HUES48 (cell line): ENCODE measurements around the gene TRIM45.

Experiments
- H3K27ac ChIP-seq: one replicate; pipeline ENCODE4 v1.7.0; 2013; ENCODE audit warnings: low read depth, low read length, inconsistent platforms
- H3K27me3 ChIP-seq: 2 replicates; pipeline ENCODE4 v1.6.1; 2013; ENCODE audit warnings: mild to moderate bottlenecking, low read length; ENCODE audit not compliant: control insufficient read depth, insufficient read depth
- H3K36me3 ChIP-seq: 2 replicates; pipeline ENCODE4 v1.6.1; 2013; ENCODE audit warnings: low read length; ENCODE audit not compliant: control insufficient read depth, insufficient read depth
- H3K4me1 ChIP-seq: 2 replicates; pipeline ENCODE4 v1.6.1; 2013; ENCODE audit warnings: mild to moderate bottlenecking, low read length; ENCODE audit not compliant: control insufficient read depth, insufficient read depth
- H3K4me3 ChIP-seq: 2 replicates; pipeline ENCODE4 v1.5.1; 2013; ENCODE audit warnings: mild to moderate bottlenecking, low read depth, low read length
- H3K9ac ChIP-seq: 2 replicates; pipeline ENCODE4 v1.6.1; 2013; ENCODE audit warnings: mild to moderate bottlenecking, low read depth, low read length, moderate library complexity
- H3K9me3 ChIP-seq: 2 replicates; pipeline ENCODE4 v1.6.1; 2013; ENCODE audit warnings: low read length; ENCODE audit not compliant: control insufficient read depth, insufficient read depth

Gene TRIM45

DNA sequence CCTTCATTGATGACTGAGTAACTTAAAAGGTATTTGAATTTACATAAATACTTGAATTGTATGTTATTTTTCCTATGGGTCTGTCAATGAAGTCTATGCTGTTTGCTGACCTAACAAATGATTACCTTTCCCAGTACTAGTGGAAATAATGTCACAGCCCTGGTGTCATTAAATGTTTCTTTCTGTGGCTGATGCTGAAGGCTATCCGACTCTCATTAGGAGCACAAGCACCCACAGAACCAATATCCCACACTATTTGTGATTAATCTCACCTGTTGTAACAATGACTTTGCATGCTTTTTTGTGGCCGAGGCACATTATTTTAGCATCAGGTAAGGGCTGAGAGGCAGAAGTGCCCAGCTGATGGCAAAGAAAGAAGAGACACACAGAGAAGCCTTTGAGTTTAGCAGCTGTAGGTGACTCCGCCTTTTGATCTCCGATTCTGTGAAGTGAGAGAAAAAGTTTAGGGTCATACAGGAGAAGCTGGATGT, 25.8 kb upstream of the TRIM45 start:
- no peaks in the 10 kb centered on the region; the same call in 1 of the 2 replicates for H3K9me3 ChIP-seq
- H3K9ac ChIP-seq: no peak overlapping the region
- H3K4me1 ChIP-seq: peaks cover 17% of the 10 kb centered on the region
- no peaks in the 10 kb centered on the region for H3K36me3 ChIP-seq
- no peak overlapping the region for H3K27ac ChIP-seq
- H3K4me3 ChIP-seq: no peak overlapping the region
- H3K27me3 ChIP-seq: no peaks in the 10 kb centered on the region

DNA sequence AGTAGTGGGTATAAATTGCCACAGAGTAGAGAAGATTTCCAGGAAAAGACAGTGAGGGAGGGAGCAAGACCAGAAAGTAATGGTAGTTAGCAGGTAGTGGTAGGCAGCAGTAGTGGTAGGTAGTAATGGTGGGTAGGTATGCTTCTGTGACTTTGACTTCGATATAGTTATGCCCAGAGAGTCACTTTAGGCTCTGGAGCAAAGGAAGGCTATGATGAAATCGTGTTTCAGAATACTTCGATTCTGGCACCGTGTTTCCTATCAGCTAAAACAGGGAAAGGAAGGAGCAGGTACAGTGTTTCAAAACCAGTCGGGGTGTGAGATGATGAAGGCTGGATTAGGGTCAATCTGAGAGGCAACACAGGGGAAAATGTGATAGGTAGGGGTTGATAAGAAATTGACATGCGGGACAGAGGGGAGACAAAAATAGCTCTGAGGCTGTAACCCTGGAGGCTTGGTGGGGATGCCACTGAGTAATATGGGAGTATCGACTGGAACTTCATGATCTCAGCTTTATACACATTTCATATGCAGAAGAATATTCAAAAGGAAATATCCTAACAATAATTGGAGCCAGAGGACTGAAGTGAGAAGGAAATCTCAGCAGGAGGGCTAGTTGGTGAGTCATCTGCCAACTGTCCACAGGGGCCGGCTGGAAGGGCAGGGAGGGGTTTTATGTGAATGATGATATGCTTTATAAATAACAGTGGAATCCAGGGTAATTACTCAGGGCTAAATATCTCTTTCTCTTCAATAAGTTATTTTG, 25.2 kb upstream of the TRIM45 start:
- H3K4me3 ChIP-seq: no peak overlapping the region
- H3K27ac ChIP-seq: no peak overlapping the region

DNA sequence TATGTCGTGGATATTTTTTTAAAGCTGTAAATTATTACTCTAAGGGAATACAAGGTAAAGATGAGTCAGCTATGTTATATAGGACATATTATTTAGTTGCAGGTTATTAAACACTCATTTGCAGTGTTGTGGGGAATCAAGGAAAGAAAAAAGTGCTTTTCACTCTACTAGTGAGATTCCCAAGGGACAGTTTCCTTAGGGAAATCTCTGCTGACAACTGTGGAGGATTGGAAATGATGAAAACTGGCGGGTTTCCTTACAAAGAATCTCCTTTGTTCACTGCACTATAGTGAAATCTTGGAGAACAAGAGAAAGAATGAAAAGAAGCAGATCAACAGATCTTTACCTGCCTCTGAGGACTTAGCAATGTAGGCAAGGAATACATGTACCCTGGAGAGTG, 24.5 kb upstream of the TRIM45 start:
- H3K27ac ChIP-seq: no peak overlapping the region
- peaks cover 17% of the 10 kb centered on the region for H3K4me1 ChIP-seq
- H3K27me3 ChIP-seq: no peaks in the 10 kb centered on the region
- H3K9ac ChIP-seq: no peak overlapping the region
- H3K36me3 ChIP-seq: no peaks in the 10 kb centered on the region
- no peak overlapping the region for H3K4me3 ChIP-seq
- no peaks in the 10 kb centered on the region for H3K9me3 ChIP-seq

More for the DNA sequence above, 25.2 kb upstream of the TRIM45 start:
- H3K4me1 ChIP-seq: peaks cover 17% of the 10 kb centered on the region
- no peaks in the 10 kb centered on the region; the same call in 1 of the 2 replicates for H3K9me3 ChIP-seq
- H3K9ac ChIP-seq: no peak overlapping the region
- H3K27me3 ChIP-seq: no peaks in the 10 kb centered on the region
- H3K36me3 ChIP-seq: no peaks in the 10 kb centered on the region

DNA sequence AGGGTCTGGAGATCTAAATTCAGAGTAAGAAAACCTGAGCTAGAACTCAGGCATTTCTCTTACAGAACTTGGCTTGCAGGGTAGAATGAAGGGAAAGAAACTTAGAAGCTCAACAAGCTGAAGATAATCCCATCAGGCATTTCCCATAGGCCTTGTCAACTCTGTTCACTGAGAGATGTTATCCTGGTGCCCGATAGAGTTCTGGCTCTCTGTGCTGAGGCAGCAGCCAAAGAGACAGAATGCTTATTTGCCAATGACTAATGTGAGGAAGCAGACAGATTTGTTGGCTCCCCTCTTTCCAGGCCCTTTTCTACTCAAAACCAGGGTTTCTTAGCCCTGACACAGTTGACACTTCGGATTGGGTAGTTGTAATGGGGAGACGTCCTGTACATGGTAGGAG, 22.3 kb upstream of the TRIM45 start:
- Histone ChIP-seq H3K36me3 (no peaks in the 10 kb centered on the region), H3K9me3 (no peaks in the 10 kb centered on the region), H3K27me3 (no peaks in the 10 kb centered on the region), H3K4me1 (peaks cover 17% of the 10 kb centered on the region), H3K4me3 (no peak overlapping the region), H3K27ac (no peak overlapping the region), H3K9ac (no peak overlapping the region)

DNA sequence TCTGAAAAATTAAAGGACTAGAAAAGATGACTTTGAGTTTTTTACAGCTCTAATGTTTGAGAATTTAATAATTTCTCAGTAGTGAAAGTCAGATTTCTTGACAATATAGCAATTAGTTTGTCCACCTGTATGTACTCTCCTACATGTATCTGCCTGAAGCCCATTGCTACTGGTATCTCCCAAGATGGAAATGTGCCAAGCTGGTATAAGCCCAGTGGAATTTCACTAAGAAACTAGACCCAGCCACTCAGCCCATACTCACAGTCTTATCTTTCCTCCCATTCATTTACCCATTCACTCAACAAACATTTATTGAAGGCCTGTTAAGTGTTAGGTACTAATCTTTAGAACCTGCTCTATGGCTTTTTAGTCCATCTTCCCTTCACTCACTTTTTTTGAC, 21.6 kb upstream of the TRIM45 start:
- H3K4me3 ChIP-seq: no peak overlapping the region
- no peaks in the 10 kb centered on the region for H3K27me3 ChIP-seq
- peaks cover 17% of the 10 kb centered on the region for H3K4me1 ChIP-seq
- H3K9me3 ChIP-seq: no peaks in the 10 kb centered on the region
- no peak overlapping the region for H3K9ac ChIP-seq
- no peaks in the 10 kb centered on the region for H3K36me3 ChIP-seq
- H3K27ac ChIP-seq: no peak overlapping the region

DNA sequence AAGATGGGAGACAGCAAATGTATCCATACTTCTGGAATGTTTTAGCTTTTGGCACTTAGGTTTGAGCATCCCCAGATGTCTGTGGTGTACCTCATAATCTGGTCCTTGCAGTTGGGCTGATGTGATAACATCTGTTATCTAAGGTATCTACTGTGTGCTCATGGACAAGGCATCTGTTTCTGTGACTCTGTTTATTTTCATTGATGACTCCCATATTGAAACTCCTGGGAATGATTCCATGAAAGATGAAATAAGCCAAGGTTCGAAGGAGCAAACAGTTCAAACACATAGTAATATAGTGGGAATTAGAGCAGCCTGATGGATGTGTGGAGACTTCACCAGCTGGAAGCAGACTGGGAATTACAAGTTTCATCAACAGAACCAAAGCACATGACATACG, 20.7 kb upstream of the TRIM45 start:
- H3K4me1 ChIP-seq: peaks cover 12% of the 10 kb centered on the region
- H3K36me3 ChIP-seq: no peaks in the 10 kb centered on the region
- no peak overlapping the region for H3K27ac ChIP-seq
- no peak overlapping the region for H3K9ac ChIP-seq
- H3K9me3 ChIP-seq: no peaks in the 10 kb centered on the region
- H3K27me3 ChIP-seq: no peaks in the 10 kb centered on the region
- H3K4me3 ChIP-seq: no peak overlapping the region

DNA sequence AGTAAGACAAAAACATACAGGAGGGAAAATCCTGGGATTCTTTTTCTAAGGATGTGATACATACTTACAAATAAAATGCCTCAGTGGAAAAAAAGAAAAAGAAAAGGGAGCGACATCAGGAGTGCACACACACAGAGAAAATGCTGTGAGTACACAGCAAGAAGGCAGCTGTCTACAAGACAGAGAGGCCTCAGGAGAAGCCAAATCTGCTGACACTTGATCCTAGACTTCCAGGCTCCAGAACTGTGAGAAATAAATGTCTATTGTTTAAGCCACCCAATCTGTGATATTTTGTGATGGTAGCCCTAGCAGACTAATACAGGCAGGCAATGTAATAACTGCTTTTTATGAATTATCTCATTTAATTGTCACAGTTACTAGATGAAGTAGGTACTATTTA, 17.0 kb upstream of the TRIM45 start:
- Histone ChIP-seq H3K9ac (no peak overlapping the region), H3K27ac (no peak overlapping the region), H3K27me3 (no peaks in the 10 kb centered on the region), H3K9me3 (no peaks in the 10 kb centered on the region), H3K4me3 (no peak overlapping the region), H3K4me1 (peaks cover 30% of the 10 kb centered on the region), H3K36me3 (no peaks in the 10 kb centered on the region)

DNA sequence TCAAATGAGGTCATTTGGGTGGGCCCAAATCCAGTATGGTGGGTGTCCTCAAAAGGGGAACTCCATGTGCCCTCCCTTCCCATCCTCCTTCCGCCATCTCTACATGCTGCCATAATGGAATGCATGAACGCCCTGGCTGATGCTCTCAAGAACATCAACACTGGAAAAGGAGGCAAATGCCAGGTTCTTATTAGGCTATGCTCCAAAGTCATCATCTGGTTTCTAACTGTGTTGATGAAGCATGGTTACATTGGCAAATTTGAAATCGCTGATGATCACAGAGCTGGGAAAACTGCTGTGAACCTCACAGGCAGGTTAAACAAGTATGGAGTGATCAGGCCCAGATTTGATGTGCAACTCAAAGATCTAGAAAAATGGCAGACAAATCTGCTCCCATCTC, 16.6 kb upstream of the TRIM45 start:
- peaks cover 30% of the 10 kb centered on the region for H3K4me1 ChIP-seq
- no peak overlapping the region for H3K4me3 ChIP-seq
- no peaks in the 10 kb centered on the region for H3K27me3 ChIP-seq
- H3K9me3 ChIP-seq: no peaks in the 10 kb centered on the region
- no peaks in the 10 kb centered on the region for H3K36me3 ChIP-seq
- H3K9ac ChIP-seq: no peak overlapping the region
- peak overlapping the region; percentile 85 for H3K27ac ChIP-seq

DNA sequence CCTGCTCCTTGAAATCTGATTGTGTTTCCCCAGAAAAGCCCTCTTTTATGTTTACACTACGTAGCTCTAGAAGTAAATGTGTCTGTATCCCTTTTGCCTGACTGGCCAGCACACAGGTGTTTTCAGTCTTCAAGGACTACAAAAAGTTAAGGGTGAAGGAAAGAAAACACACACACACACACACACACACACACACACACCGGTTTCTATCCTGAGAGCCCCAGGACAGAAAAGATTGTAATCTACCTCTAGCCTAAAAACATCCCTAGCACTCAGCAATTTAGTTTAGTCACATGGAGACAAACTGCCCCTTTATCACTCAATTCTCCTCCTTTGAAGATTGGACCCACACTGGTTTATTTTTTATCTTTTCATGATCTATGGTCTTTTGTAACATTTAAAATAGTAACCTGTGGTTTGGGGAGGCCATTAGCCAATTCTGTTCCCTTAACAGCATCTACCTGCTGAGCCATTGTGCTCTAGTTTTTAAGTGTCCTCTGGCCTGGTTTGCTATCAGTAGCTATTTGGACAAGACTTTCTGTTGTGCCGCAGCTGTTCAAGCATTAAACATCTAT, 15.8 kb upstream of the TRIM45 start:
- no peak overlapping the region; the same call in 1 of the 2 replicates for H3K9ac ChIP-seq
- H3K36me3 ChIP-seq: no peaks in the 10 kb centered on the region
- H3K4me1 ChIP-seq: peaks cover 30% of the 10 kb centered on the region
- no peaks in the 10 kb centered on the region for H3K27me3 ChIP-seq
- H3K4me3 ChIP-seq: no peak overlapping the region
- H3K27ac ChIP-seq: peak overlapping the region; percentile 85
- no peaks in the 10 kb centered on the region for H3K9me3 ChIP-seq

DNA sequence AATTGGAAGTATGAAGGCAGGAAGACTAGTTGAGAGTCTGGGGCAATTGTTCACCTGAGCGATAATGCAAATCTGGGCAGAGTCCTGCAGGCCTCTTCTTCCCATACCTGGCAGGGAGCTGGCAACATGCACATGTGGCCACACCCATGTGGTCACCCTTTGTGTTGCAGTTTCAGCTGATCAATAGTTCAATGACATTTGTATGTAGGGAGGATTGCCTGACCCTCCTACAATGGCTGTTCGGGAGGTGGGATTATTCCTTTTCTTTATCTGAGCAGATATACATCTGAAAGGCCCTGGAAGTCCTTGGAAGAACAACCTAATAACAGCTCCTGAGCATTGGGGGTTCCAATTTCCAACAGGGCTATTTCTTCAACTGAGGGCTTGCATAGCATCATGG, 15.2 kb upstream of the TRIM45 start:
- Histone ChIP-seq H3K36me3 (no peaks in the 10 kb centered on the region), H3K9ac (no peak overlapping the region; the same call in 1 of the 2 replicates)

DNA sequence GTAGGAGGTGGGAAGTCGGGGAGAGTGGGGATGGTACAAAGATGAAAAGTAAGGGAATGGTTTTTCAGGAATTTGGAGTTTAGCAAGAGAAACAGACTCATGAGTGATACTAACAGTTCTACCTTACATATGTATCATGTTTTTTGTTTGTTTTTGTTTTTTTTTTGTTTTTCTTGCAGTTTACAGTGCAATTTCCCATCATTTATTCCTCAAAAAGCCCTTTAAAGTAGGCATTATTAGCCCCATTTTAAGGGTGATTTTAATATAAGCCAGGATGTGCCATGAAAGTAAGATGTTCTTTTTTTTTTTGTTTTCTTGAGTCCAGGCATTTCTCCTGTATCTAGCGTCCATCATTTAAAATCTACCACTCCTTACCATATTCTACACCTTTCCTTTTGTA, 13.8 kb upstream of the TRIM45 start:
- Histone ChIP-seq H3K4me3 (no peak overlapping the region), H3K27ac (peak overlapping the region; percentile 85), H3K4me1 (peaks cover 30% of the 10 kb centered on the region), H3K27me3 (no peaks in the 10 kb centered on the region), H3K36me3 (no peaks in the 10 kb centered on the region), H3K9ac (no peak overlapping the region), H3K9me3 (no peaks in the 10 kb centered on the region)

More for the DNA sequence above, 15.2 kb upstream of the TRIM45 start:
- Histone ChIP-seq H3K4me3 (no peak overlapping the region), H3K27me3 (no peaks in the 10 kb centered on the region), H3K27ac (peak overlapping the region; percentile 85), H3K4me1 (peaks cover 30% of the 10 kb centered on the region), H3K9me3 (no peaks in the 10 kb centered on the region)
